ENCODE measurements around the gene PCDH8. TPM values are rescaled to one million over a fixed set of nuclear protein-coding genes. Genes with fewer than 3 reads are reported as not detected.
A peak's percentile ranks its signal among the peaks of the same experiment; 100 is the strongest.

The PCDH8 gene
- total and polyA plus RNA-seq, 10 of the 15 experiments (the other 5 are each of a cell fraction or from before 2014, with no cell fraction given): 0.03 to 0.86 (median 0.45) TPM; not detected in 1

DNA sequence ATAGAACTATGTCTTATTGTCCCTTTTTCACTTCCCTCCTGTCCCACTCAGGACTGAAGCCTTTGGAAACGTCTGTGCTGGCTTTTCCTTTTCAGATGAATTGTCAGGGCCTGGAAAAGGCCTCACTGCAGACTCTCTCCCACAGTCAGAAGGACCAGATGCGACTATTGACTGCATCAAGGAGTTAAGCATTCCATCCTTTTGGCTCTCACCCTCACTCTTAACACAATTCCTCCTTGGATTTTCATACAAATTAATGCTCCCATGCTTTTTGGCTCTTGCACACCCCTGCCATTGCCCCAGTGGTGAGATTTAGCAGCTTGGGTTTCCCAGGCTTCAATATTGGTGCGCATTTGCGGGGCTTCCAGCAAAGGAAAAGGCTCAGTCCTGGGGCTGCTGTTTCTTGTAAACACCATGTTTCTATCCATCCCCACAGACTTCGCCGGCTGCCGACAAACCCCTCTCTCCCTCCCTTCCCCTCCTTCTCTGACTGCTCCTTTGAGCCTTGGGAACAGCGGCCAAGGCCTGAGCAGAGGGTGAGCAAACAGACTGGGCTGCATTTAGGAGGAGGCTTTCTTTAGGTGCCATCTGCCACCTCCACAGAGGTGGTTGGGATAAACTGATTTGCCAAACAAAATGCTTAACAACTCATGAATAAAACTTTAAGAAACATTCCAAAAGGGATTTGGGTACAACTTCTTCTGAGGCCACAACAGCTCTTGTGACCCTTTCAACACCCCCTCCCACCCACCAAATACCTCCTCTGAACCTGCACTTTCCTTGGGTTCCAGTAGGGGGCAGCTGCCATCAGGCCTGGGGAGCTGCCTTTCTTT lies 48.6 kb upstream of the PCDH8 start:
- Histone ChIP-seq H3K4me1 (ENCODE audit: control insufficient read depth, insufficient read depth, low read length) (no peaks in the 10 kb centered on the region), H3K27me3 (replicated peaks in 1 of 2; ENCODE audit: control insufficient read depth in 2 of 2, insufficient read depth in 2 of 2, low read length in 1 of 2) (peaks cover 0 to 2% of the 10 kb centered on the region in 2 experiments; a peak in 1 of 4 replicates), H2AFZ (ENCODE audit: control insufficient read depth, low read depth, low read length) (no peak overlapping the region), H3K4me3 (no peak overlapping the region), H3K9me3 (replicated peaks; ENCODE audit: control insufficient read depth, insufficient read depth, low read length) (no peaks in the 10 kb centered on the region), H3K9ac (ENCODE audit: control insufficient read depth, insufficient read depth, low read length) (no peak overlapping the region), H3K4me2 (ENCODE audit: control insufficient read depth, insufficient read depth) (no peak overlapping the region), H3K36me3 (ENCODE audit: control insufficient read depth in 2 of 2, insufficient read depth in 2 of 2, low read length in 1 of 2) (no peaks in the 10 kb centered on the region), H4K20me1 (ENCODE audit: control insufficient read depth, insufficient read depth) (no peaks in the 10 kb centered on the region), H3K27ac (ENCODE audit: control insufficient read depth, insufficient read depth) (no peak overlapping the region), H3K79me2 (ENCODE audit: control insufficient read depth, insufficient read depth, low read length) (no peaks in the 10 kb centered on the region)
- no peak for DNase-seq (ENCODE audit: low read depth, low spot score)
- ChIA-PET POLR2A (no interaction called here), SMC1A (ENCODE audit: uncharacterized antibody, unreplicated experiment) (interaction anchor here (0.8 to 1.3 kb wide), 4 partner anchors 9 to 232 kb away, joined by 3 to 13 read pairs (median 4); no protein-coding TSS in a partner anchor), RAD21 (ENCODE audit: unreplicated experiment) (interaction anchor here (0.8 to 1.5 kb wide), 5 partner anchors 14 to 255 kb away, joined by 3 to 9 read pairs (median 4); no protein-coding TSS in a partner anchor), CTCF (interaction anchor here (0.6 to 2.2 kb wide), 11 partner anchors 14 to 286 kb away, joined by 3 to 22 read pairs (median 3); no protein-coding TSS in a partner anchor)
- no peak for FAIRE-seq
- 66% methylated on average over 5 of the region's 8 CpGs for WGBS (ENCODE audit: insufficient coverage, insufficient replicate concordance, low lambda C conversion rate, missing lambda C conversion rate)
- no peak for TF ChIP-seq SP1 (IDR thresholded peaks at IDR 0.05; ENCODE audit: low read depth, low read length)
- TF ChIP-seq TCF12 (IDR thresholded peaks at IDR 0.05; ENCODE audit: low read depth, low read length): no peak
- TF ChIP-seq NR2C1 (IDR thresholded peaks at IDR 0.05): no peak
- TF ChIP-seq, protein P1, sequence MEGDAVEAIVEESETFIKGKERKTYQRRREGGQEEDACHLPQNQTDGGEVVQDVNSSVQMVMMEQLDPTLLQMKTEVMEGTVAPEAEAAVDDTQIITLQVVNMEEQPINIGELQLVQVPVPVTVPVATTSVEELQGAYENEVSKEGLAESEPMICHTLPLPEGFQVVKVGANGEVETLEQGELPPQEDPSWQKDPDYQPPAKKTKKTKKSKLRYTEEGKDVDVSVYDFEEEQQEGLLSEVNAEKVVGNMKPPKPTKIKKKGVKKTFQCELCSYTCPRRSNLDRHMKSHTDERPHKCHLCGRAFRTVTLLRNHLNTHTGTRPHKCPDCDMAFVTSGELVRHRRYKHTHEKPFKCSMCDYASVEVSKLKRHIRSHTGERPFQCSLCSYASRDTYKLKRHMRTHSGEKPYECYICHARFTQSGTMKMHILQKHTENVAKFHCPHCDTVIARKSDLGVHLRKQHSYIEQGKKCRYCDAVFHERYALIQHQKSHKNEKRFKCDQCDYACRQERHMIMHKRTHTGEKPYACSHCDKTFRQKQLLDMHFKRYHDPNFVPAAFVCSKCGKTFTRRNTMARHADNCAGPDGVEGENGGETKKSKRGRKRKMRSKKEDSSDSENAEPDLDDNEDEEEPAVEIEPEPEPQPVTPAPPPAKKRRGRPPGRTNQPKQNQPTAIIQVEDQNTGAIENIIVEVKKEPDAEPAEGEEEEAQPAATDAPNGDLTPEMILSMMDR (IDR thresholded peaks at IDR 0.05 in 2 of 3, conservative IDR thresholded peaks at IDR 0.05 in 1 of 3; ENCODE audit: control insufficient read depth in 2 of 3, extremely low read depth in 1 of 3, insufficient read depth in 1 of 3, low read depth in 3 of 3, low read length in 3 of 3): peak; percentile 42 to 75 (median 52); a peak in 5 of 6 replicates
- TF ChIP-seq HSF1 (IDR thresholded peaks at IDR 0.05; ENCODE audit: low read depth, low read length): no peak
- peak; percentile 18; the same call in 1 of the 2 replicates for TF ChIP-seq SMC3 (IDR thresholded peaks at IDR 0.05; ENCODE audit: borderline replicate concordance, low read length)
- peak; percentile 53 for TF ChIP-seq RAD21 (IDR thresholded peaks at IDR 0.05; ENCODE audit: insufficient read depth, low read depth, low read length)
- no TSS peak for BruUV-seq (replicated peaks)
- in situ Hi-C loops (cut with MboI): no loop called here
- ATAC-seq: peak; percentile 48; the same call in 2 of the 3 replicates
- intact Hi-C loops (cut with micrococcal nuclease; ENCODE audit: unreplicated experiment): loop anchor here (5.0 kb wide), 1 partner anchor 70 kb away; no protein-coding TSS in a partner anchor

Measured in GM12878 (cell line).